Measurements from ENCODE around the gene A2M. TPM values are rescaled to one million over a fixed set of nuclear protein-coding genes. Genes with fewer than 3 reads are reported as not detected.

A2M gene
- total and polyA plus RNA-seq, 2 of the 4 experiments (the other 2 are of a cell fraction): 1.1 to 3.2 TPM

GRCh38 chr12:9068600-9068999 is 47.1 kb downstream of the A2M start:
- Histone ChIP-seq H3K23ac (ENCODE audit: low read depth, low read length) (no peak overlapping the region), H3K9me3 (ENCODE audit: control insufficient read depth, insufficient read depth, low read length) (no peaks in the 10 kb centered on the region), H3K14ac (replicated peaks; ENCODE audit: low read depth, low read length) (no peak overlapping the region), H3K4me1 (ENCODE audit: control insufficient read depth, insufficient read depth, low read length) (no peaks in the 10 kb centered on the region; the same call in 1 of the 2 replicates), H3K4me2 (ENCODE audit: low read depth, low read length) (no peak overlapping the region), H2AK5ac (ENCODE audit: low read depth, low read length) (no peak overlapping the region), H3K9me1 (ENCODE audit: insufficient read depth, low read length) (no peaks in the 10 kb centered on the region), H3K4me3 (ENCODE audit: insufficient read depth, low read depth, low read length) (no peak overlapping the region), H3K9ac (ENCODE audit: low read depth, low read length) (no peak overlapping the region), H4K20me1 (ENCODE audit: insufficient read depth, low read length) (no peaks in the 10 kb centered on the region), H3K36me3 (ENCODE audit: control insufficient read depth, insufficient read depth, low read length) (peaks cover 4% of the 10 kb centered on the region; the same call in 1 of the 2 replicates), H3K18ac (ENCODE audit: low read depth, low read length) (no peak overlapping the region), H4K8ac (ENCODE audit: low read depth in 2 of 2, low read length in 2 of 2) (no peak overlapping the region), H2BK20ac (ENCODE audit: low read depth, low read length) (no peak overlapping the region), H3K56ac (ENCODE audit: extremely low read depth, insufficient read depth, low read length) (no peak overlapping the region), H2AFZ (replicated peaks; ENCODE audit: low read length, poor library complexity) (no peak overlapping the region), H3K79me1 (ENCODE audit: low read depth in 1 of 2, low read length in 2 of 2) (no peaks in the 10 kb centered on the region), H2BK5ac (ENCODE audit: low read depth, low read length, poor library complexity, severe bottlenecking) (no peak overlapping the region), H3K4ac (ENCODE audit: low read depth, low read length) (no peak overlapping the region), H3K27me3 (ENCODE audit: control insufficient read depth, insufficient read depth, low read length) (no peaks in the 10 kb centered on the region), H2AK9ac (replicated peaks; ENCODE audit: low read depth, low read length, poor library complexity) (no peak overlapping the region), H4K91ac (ENCODE audit: insufficient read depth, low read depth, low read length) (no peak overlapping the region), H4K5ac (ENCODE audit: low read depth, low read length) (no peak overlapping the region), H2BK120ac (ENCODE audit: low read depth, low read length) (no peak overlapping the region), H2BK15ac (ENCODE audit: low read depth, low read length) (no peak overlapping the region), H3K27ac (ENCODE audit: insufficient read depth, low read length) (no peak overlapping the region)
- in situ Hi-C loops (cut with MboI; ENCODE audit: low sequenced_read_pairs) (no loop called here), dilution Hi-C loops (cut with HindIII; ENCODE audit: low sequenced_read_pairs, unreplicated experiment) (no loop called here), intact Hi-C loops (cut with micrococcal nuclease) (no loop called here)
- BruUV-seq (replicated peaks): no TSS peak
- CTCF ChIA-PET: no interaction called here
- no CpG with 5 or more reads among the region's 4 CpGs for WGBS, 2 experiments (ENCODE audit: extremely low coverage in 2 of 2, insufficient read length in 1 of 2)
- DNase-seq: no peak
- POLR2A ChIA-PET (ENCODE audit: unreplicated experiment): no interaction called here
- no peak for ATAC-seq (ENCODE audit: low read depth)
- TF ChIP-seq MAZ (IDR thresholded peaks at IDR 0.05; ENCODE audit: borderline replicate concordance, low read depth, low read length) (no peak), CEBPB (IDR thresholded peaks at IDR 0.05; ENCODE audit: low read depth, low read length) (no peak), MAFK (IDR thresholded peaks at IDR 0.05; ENCODE audit: low read depth, low read length) (no peak), RFX5 (IDR thresholded peaks at IDR 0.05; ENCODE audit: low read depth, low read length) (no peak), RCOR1 (IDR thresholded peaks at IDR 0.05; ENCODE audit: insufficient replicate concordance, low read length) (no peak), CHD1 (IDR thresholded peaks at IDR 0.05; ENCODE audit: low read depth, low read length) (no peak), MXI1 (IDR thresholded peaks at IDR 0.05; ENCODE audit: borderline replicate concordance, low read depth, low read length) (no peak), SMC3 (IDR thresholded peaks at IDR 0.05; ENCODE audit: low read depth, low read length) (no peak), POLR2A (IDR thresholded peaks at IDR 0.05; ENCODE audit: low read depth, low read length) (no peak), CTCF (conservative IDR thresholded peaks at IDR 0.05; ENCODE audit: low read depth, low read length) (no peak), BHLHE40 (IDR thresholded peaks at IDR 0.05; ENCODE audit: low read depth, low read length) (no peak), ELK1 (IDR thresholded peaks at IDR 0.05; ENCODE audit: borderline replicate concordance, low read depth, low read length) (no peak), FOS (IDR thresholded peaks at IDR 0.05; ENCODE audit: low read depth, low read length) (no peak), NFE2L2 (IDR thresholded peaks at IDR 0.05; ENCODE audit: low read depth, low read length) (no peak)
